Ovary (tissue), 9 donors: ENCODE results near the gene TRAF2. TPM values are rescaled to one million over a fixed set of nuclear protein-coding genes. Genes with fewer than 3 reads are reported as not detected.
"Not testable (repeated sequence)": the region's sequence is repeated elsewhere in the genome, so short reads cannot be mapped to it uniquely, and the experiment has no call there.

ENCODE experiments used
- DNase-seq, 5 donors: peaks; one replicate each; pipeline ENCODE4 v3.0.0-alpha.2; 2019 to 2020
- H3K27ac ChIP-seq, 2 donors: fragments of 200-600 bp; one replicate each; pipeline versions ENCODE4 v1.5.1 to v1.8.0; 2019 to 2022
- H3K27me3 ChIP-seq: fragments of 200-600 bp; one replicate; pipeline ENCODE4 v1.8.0; 2022
- H3K36me3 ChIP-seq: fragments of 200-600 bp; sonication (generic); one replicate; pipeline ENCODE4 v1.5.1; 2019
- H3K4me1 ChIP-seq: one replicate; pipeline ENCODE4 v1.8.1; 2013; ENCODE audit warnings: mild to moderate bottlenecking, moderate library complexity; ENCODE audit not compliant: insufficient read depth
- H3K4me3 ChIP-seq: fragments of 200-600 bp; sonication (generic); one replicate; pipeline ENCODE4 v1.5.1; 2017
- H3K9me3 ChIP-seq, 2 donors: fragments of 200-600 bp in 1 of 2; sonication (generic) in 1 of 2; one replicate each; pipeline versions ENCODE4 v1.5.1 to v1.8.1; 2013 to 2019; ENCODE audit warnings: mild to moderate bottlenecking in 1 of 2, moderate library complexity in 1 of 2
- EP300 ChIP-seq: sonication (generic); formaldehyde crosslinking; IDR thresholded peaks from one replicate; pipeline ENCODE4 v1.6.1; 2017; ENCODE audit warnings: antibody characterized with exemption
- POLR2A ChIP-seq: fragments of 450-650 bp; IDR thresholded peaks from one replicate; pipeline ENCODE4 v1.6.1; 2017; ENCODE audit warnings: antibody characterized with exemption, mild to moderate bottlenecking, moderate library complexity
- WGBS, 3 donors: extraction: QIAGEN DNeasy Blood & Tissue Kit in 1 of 3; methylation state at CpG; one replicate each; pipeline versions ENCODE4 v1.1.5 to v1.1.7; 2013 to 2017; 5-methylcytosine and 5-hydroxymethylcytosine counted together
- intact Hi-C, 4 donors: fragments of 100-400 bp; cut with DNase I; formaldehyde crosslinking; loops; one replicate each; pipeline versions ENCODE4 v1.11.0 to v1.15.1; 2022 to 2023
- polyA plus RNA-seq, 2 donors: library from polyadenylated mRNA; stranded (reverse); fragments of 200-250 nt in 1 of 2; fragments of 350-450 nt in 1 of 2; fragmentation: Illumina TruSeq in 1 of 2; extraction: RNeasy Lipid Tissue Mini Kit (QIAGEN cat#74804) in 1 of 2; gene quantifications; one replicate each; pipeline ENCODE4 v1.2.3, GENCODE V29; 2013 to 2014
- total RNA-seq, 7 donors: library from RNA; depleted of rRNA in 2 of 7; stranded (reverse); fragments of >200 nt in 2 of 7; fragmentation: NEBNext Ultra II Directional in 3 of 7; extraction: Animal tissue kit (Norgen Biotek cat#: 25700) in 3 of 7; gene quantifications; one replicate each; pipeline versions ENCODE4 v1.1.0 to v1.2.4, GENCODE V29; 2016 to 2023
- TF ChIP-seq, protein P1 (sequence below), 3 donors: fragments of 450-650 bp in 2 of 3; fragments of 200-600 bp in 1 of 3; IDR thresholded peaks; one replicate each; pipeline versions ENCODE4 v1.5.1 to v1.8.0; 2016 to 2022; ENCODE audit warnings: antibody characterized with exemption in 3 of 3, mild to moderate bottlenecking in 1 of 3
- donor health status: DM: no; HTN: no; CAD: no; lungs with moderate emphysema.
- donor health status: DM: no; HTN: no; CAD: no.
- donor health status: Bipolar disorder and iron deficiency.
- donor health status: DM: yes; HTN: yes; CAD: no.
- donor health status: DM: no; HTN: no; CAD: no.
- donor health status: DM: yes; HTN: yes; CAD: no.

The TRAF2 gene
- total and polyA plus RNA-seq, 9 donors = 0.83 to 11.9 (median 9.7) TPM

- Histone ChIP-seq H3K4me1 (peaks cover 8% of the 10 kb centered on the region), H3K9me3 (no peaks in the 10 kb centered on the region), H3K27me3 (no peaks in the 10 kb centered on the region), H3K4me3 (no peak overlapping the region), H3K27ac (no peak overlapping the region), H3K36me3 (no peaks in the 10 kb centered on the region)
- TF ChIP-seq EP300 (no peak), POLR2A (no peak)
- TF ChIP-seq, protein P1, sequence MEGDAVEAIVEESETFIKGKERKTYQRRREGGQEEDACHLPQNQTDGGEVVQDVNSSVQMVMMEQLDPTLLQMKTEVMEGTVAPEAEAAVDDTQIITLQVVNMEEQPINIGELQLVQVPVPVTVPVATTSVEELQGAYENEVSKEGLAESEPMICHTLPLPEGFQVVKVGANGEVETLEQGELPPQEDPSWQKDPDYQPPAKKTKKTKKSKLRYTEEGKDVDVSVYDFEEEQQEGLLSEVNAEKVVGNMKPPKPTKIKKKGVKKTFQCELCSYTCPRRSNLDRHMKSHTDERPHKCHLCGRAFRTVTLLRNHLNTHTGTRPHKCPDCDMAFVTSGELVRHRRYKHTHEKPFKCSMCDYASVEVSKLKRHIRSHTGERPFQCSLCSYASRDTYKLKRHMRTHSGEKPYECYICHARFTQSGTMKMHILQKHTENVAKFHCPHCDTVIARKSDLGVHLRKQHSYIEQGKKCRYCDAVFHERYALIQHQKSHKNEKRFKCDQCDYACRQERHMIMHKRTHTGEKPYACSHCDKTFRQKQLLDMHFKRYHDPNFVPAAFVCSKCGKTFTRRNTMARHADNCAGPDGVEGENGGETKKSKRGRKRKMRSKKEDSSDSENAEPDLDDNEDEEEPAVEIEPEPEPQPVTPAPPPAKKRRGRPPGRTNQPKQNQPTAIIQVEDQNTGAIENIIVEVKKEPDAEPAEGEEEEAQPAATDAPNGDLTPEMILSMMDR (IDR thresholded peaks at IDR 0.05) = no peak
- DNase-seq = no peak
- 76 to 85% (median 78%) methylated on average over 36 of the region's 36 CpGs for WGBS, 3 donors
- intact Hi-C loops = loop anchor here in 1 of 4 donors (10.0 kb wide), 2 partner anchors 45 to 105 kb away; partner anchors contain the start of genes C8G, CCDC183, FBXW5 and TMEM141
These were observed 46.8 kb upstream of the TRAF2 start for GRCh38 chr9:136839229-136840139.

- H3K9me3 ChIP-seq = no peaks in the 10 kb centered on the region
- 61 to 69% (median 65%) methylated on average over 31 to 32 of the region's 32 CpGs for WGBS, 3 donors
- no peak for DNase-seq
- intact Hi-C loops = loop anchor here in 1 of 4 donors (10.0 kb wide), 2 partner anchors 46 to 104 kb away; partner anchors contain the start of genes C8G, CCDC183, FBXW5 and TMEM141
- H3K4me1 ChIP-seq = peaks cover 8% of the 10 kb centered on the region
- no peaks in the 10 kb centered on the region for H3K36me3 ChIP-seq
- H3K4me3 ChIP-seq = no peak overlapping the region
- H3K27me3 ChIP-seq = no peaks in the 10 kb centered on the region
- no peak overlapping the region for H3K27ac ChIP-seq
- TF ChIP-seq POLR2A = no peak
- TF ChIP-seq EP300 = no peak
These were observed 46.0 kb upstream of the TRAF2 start for GRCh38 chr9:136840140-136840876.

DNA sequence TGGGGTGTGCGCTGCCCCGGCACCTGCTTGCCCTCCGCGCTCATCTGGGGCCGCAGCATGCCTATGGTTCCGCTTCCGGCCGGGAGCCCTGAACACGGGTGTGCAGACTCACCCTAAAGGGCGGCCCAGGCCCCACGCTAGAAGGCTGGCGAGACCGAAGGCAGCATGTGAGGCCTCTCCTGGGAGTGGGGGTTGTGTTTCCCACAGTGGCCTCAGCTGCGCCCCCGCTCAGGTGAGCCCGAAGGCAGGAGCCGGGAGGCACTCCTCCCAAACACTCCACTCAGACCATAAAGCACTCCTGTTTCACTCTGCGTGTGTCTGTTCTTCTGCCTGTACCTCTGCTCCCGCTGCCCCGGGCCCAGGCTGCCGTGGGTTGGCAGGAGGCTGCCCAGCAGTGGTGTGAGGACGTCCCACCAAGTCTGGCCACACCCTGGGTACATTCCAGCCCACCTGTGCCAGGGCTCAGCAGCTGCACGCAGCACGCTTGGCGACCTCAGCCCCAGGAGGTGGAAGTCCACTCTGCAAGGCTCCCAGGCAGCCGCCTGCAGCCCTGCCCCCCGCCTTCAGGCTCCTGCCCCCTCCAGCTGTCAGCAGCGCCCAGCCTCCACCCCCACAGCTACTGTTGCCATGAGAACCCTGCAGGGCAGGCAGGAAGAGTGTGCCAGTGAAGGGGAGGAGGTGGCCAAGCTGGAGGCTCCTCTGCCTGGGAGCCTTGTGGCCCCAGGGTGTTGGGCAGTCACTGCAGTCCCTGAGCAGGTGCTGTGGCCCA lies 45.3 kb upstream of the TRAF2 start:
- 59 to 66% (median 61%) methylated on average over 28 of the region's 28 CpGs for WGBS, 3 donors
- no peaks in the 10 kb centered on the region for H3K27me3 ChIP-seq
- intact Hi-C loops = loop anchor here in 1 of 4 donors (10.0 kb wide), 2 partner anchors 46 to 104 kb away; partner anchors contain the start of genes C8G, CCDC183, FBXW5 and TMEM141
- H3K4me1 ChIP-seq = peaks cover 8% of the 10 kb centered on the region
- no peaks in the 10 kb centered on the region for H3K9me3 ChIP-seq
- H3K27ac ChIP-seq = no peak overlapping the region
- H3K4me3 ChIP-seq = no peak overlapping the region
- no peaks in the 10 kb centered on the region for H3K36me3 ChIP-seq
- TF ChIP-seq, protein P1 (IDR thresholded peaks at IDR 0.05) = no peak
- no peak for TF ChIP-seq EP300
- no peak for TF ChIP-seq POLR2A
- peak in 1 of 5 donors; percentile 55 for DNase-seq

DNA sequence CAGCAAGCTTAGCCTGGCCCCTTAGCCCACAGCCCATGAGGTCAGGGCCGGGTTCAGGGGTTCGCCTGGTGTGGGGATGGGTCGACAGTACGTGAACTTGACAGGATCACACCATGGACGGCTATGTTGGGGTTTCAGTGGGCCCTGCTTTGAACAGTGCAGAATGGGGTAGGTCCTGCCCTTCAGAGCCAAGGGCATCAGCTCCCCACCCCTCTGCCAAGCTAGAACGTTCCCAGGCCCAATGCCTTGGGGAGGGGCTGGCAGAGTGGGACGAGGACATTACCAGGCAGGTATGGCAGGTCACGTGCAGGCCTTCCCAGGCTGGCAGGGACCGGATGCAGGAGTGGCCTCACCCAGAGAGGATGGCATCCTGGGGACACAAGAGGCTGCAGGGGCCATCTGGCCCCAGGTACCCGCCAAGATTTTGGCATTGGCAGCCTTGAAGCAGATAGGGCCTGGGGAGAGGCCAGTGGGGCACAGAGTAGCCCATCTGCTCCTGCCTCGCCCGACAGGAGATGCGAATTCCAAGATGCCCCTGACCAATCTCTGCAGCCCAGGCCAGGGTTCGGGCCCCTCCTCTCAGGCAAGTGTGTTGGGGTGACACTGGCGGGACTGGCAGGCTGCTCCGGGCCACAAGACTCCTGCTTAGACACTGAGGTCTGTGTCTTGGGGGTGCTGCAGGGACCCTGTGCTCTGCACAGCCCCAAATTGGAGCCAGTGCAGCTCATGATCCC lies 44.5 kb upstream of the TRAF2 start:
- H3K4me3 ChIP-seq, H3K9me3 ChIP-seq, H3K4me1 ChIP-seq, H3K27ac ChIP-seq, H3K27me3 ChIP-seq, H3K36me3 ChIP-seq: not testable (repeated sequence)
- 33 to 38% (median 35%) methylated on average over 15 to 16 of the region's 16 CpGs for WGBS, 3 donors
- intact Hi-C loops = loop anchor here in 1 of 4 donors (10.0 kb wide), 2 partner anchors 47 to 103 kb away; partner anchors contain the start of genes C8G, CCDC183, FBXW5 and TMEM141
- peak in 1 of 5 donors; percentile 40 for DNase-seq
